ENCODE data around the gene ADAMTS3.
"Not testable (repeated sequence)": the region's sequence is repeated elsewhere in the genome, so short reads cannot be mapped to it uniquely, and the experiment has no call there.

Gene ADAMTS3

GRCh38 chr4:72467633-72468032, 101.4 kb downstream of the ADAMTS3 start:
- DNase-seq, result no peak

- DNase-seq, result no peak
These were observed 105.3 kb downstream of the ADAMTS3 start for GRCh38 chr4:72463724-72464123.

- no peak for DNase-seq
These were observed 111.9 kb downstream of the ADAMTS3 start for GRCh38 chr4:72457158-72457557.

- DNase-seq, result no peak
These were observed 117.7 kb downstream of the ADAMTS3 start for GRCh38 chr4:72451349-72451748.

- DNase-seq, result no peak
These were observed 119.3 kb downstream of the ADAMTS3 start for GRCh38 chr4:72449705-72450104.

GRCh38 chr4:72448231-72448630, 120.8 kb downstream of the ADAMTS3 start:
- no peak for DNase-seq

GRCh38 chr4:72446353-72447055, 122.5 kb downstream of the ADAMTS3 start:
- DNase-seq, result no peak

GRCh38 chr4:72444092-72444491, 124.9 kb downstream of the ADAMTS3 start:
- DNase-seq, result no peak

GRCh38 chr4:72442715-72443114, 126.3 kb downstream of the ADAMTS3 start:
- no peak for DNase-seq

- DNase-seq, result no peak
These were observed 126.9 kb downstream of the ADAMTS3 start for GRCh38 chr4:72442147-72442546.

GRCh38 chr4:72440386-72440785, 128.6 kb downstream of the ADAMTS3 start:
- DNase-seq, result no peak

GRCh38 chr4:72432975-72433374, 136.0 kb downstream of the ADAMTS3 start:
- DNase-seq, result no peak

GRCh38 chr4:72432282-72432681, 136.7 kb downstream of the ADAMTS3 start:
- DNase-seq, result no peak

GRCh38 chr4:72430988-72431387, 138.0 kb downstream of the ADAMTS3 start:
- DNase-seq, result no peak

- DNase-seq, result no peak
These were observed 139.0 kb downstream of the ADAMTS3 start for GRCh38 chr4:72430050-72430449.

GRCh38 chr4:72429397-72429889, 139.6 kb downstream of the ADAMTS3 start:
- DNase-seq, result no peak

GRCh38 chr4:72427057-72427456, 142.0 kb downstream of the ADAMTS3 start:
- no peak for DNase-seq

- DNase-seq, result not testable (repeated sequence)
These were observed 143.1 kb downstream of the ADAMTS3 start for GRCh38 chr4:72425908-72426307.

- no peak for DNase-seq
These were observed 145.0 kb downstream of the ADAMTS3 start for GRCh38 chr4:72424006-72424405.

- DNase-seq, result no peak
These were observed 146.6 kb downstream of the ADAMTS3 start for GRCh38 chr4:72422416-72422815.

GRCh38 chr4:72418458-72418857, 150.6 kb downstream of the ADAMTS3 start:
- no peak for DNase-seq

GRCh38 chr4:72410158-72410557, 158.9 kb downstream of the ADAMTS3 start:
- DNase-seq, result no peak

- DNase-seq, result no peak
These were observed 160.5 kb downstream of the ADAMTS3 start for GRCh38 chr4:72408568-72408967.

GRCh38 chr4:72405417-72405816, 163.6 kb downstream of the ADAMTS3 start:
- no peak for DNase-seq

- DNase-seq, result no peak
These were observed 171.7 kb downstream of the ADAMTS3 start for GRCh38 chr4:72397314-72397713.
